Measurements from ENCODE around the gene COX6A2.
A peak's percentile ranks its signal among the peaks of the same experiment; 100 is the strongest.
"Not testable (repeated sequence)": the region's sequence is repeated elsewhere in the genome, so short reads cannot be mapped to it uniquely, and the experiment has no call there.

The COX6A2 gene

DNA sequence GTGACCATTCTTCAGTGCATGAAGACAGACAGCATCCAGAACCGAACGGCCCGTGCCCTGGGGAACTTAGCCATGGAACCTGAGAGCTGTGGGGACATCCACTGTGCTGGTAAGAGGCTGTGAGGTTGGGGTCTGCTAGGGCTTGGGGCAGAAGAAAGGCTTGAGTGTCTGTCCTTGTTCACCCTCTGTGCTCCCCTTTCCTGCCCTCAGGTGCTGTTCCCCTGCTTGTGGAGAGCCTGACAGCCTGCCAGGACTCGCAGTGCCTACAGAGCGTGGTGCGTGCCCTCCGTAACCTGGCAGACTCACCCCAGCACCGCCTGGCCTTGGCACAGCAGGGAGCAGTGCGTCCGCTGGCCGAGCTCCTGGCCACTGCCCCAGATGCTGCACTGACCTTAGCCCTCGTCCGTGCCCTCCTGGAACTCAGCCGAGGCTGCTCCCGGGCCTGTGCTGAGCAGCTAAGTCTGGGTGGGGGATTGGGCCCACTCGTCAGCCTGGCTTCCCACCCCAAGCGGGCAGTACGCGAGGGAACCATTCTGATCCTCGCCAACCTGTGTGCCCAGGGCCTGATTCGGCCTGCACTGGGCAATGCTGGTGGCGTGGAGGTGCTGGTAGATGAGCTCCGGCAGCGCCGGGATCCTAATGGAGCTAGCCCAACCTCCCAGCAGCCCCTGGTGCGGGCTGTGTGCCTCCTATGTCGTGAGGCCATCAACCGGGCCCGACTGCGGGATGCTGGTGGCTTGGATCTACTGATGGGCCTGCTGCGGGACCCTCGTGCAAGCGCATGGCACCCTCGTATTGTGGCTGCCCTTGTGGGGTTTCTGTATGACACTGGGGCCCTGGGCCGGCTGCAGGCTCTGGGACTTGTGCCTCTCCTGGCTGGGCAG is 34.0 kb upstream of the COX6A2 start:
- DNase-seq = no peak

DNA sequence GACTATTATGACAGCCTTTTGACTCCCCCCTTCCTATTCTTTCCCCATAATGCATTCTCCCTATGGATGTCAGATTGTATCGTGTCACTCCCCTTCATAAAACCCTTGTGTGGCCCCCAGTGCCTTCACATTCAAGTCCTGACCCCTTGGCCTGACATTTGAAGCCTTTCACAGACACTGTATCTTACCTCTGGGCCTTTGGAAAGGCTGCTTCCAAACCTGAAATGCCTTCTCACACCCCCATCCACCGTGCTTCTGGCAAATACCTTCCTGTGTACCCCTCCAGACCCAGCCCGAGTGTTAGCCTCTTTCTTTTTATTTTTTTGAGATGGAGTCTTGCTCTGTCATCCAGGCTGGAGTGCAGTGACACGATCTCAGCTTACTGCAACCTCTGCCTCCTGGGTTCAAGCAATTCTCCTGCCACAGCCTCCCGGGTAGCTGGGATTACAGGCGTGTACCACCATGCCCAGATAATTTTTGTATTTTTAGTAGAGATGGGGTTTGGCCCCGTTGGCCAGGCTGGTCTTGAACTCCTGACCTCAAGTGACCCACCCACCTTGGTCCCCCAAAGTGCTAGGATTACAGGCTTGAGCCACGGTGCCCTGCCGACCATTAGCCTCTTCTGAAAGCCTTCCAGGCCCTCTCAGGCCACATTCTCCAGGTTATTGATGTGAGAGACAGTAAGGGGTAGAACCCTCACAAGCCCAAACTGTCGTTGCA is 33.2 kb upstream of the COX6A2 start:
- DNase-seq = no peak

- no peak for DNase-seq
These were observed 32.4 kb upstream of the COX6A2 start for GRCh38 chr16:31460582-31461002.

- DNase-seq = peak; percentile 100
These were observed 31.8 kb upstream of the COX6A2 start for GRCh38 chr16:31459687-31460581.

- DNase-seq = peak; percentile 95
These were observed 30.9 kb upstream of the COX6A2 start, which contains the start of gene ARMC5 for GRCh38 chr16:31458844-31459686. Gene ARMC5 (plus strand): TSS chr16:31459501. CDS start chr16:31459525, 24 bp downstream.

DNA sequence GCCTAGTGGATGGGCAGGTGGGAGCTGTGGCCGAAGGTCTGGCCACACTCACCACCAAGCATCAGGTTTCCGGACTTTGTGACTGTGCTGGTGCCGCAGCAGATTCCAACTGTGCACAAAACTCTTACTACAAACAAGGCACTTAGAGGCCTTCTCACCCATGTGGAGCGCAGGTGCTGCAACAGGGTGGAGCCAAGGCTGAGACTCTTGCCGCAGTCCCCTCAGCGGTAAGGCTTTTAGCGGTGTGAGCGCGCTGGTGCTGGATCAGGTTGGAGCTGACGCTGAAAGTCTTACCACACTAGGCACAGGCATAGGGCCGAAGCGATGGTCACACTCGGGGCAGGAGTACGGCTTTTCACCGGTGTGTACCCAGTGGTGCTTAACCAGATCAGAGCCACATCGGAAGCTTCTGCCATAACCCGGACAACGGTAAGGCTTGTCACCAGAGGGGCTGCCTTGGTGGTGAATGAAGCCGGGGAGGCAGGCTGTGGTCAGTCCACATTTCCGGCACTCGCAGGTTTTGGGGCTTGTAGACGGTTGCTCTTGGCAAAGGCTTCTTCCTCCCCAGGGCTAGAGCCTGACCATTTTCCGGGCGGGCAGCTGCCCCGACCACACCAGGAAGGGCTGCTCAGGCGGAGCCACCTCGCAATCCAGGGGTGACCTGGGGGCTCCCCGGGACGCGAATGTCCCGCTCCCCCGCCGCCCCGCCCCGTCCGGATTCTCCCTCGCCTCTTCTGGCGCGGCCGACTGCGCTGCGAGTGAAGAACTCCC is 30.1 kb upstream of the COX6A2 start:
- DNase-seq = peak; percentile 62

DNA sequence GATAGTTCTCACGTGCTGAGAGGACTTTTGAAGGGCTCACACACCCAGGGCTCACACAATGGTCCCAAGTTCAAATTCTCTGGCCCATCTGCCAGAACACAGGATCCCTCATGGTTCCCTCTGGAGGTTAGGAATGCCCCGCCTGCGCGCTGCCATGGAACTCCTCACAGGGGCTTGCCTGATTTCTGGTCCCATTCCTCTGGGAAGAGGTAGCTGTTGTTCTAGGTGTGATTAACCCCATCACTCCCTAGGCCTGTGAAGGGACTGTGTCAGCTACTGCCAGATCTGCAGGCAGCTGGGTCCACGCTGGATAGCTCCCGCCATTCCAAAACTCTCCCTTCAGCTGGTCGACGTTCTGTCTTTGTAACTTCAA is 28.8 kb upstream of the COX6A2 start:
- DNase-seq = no peak

DNA sequence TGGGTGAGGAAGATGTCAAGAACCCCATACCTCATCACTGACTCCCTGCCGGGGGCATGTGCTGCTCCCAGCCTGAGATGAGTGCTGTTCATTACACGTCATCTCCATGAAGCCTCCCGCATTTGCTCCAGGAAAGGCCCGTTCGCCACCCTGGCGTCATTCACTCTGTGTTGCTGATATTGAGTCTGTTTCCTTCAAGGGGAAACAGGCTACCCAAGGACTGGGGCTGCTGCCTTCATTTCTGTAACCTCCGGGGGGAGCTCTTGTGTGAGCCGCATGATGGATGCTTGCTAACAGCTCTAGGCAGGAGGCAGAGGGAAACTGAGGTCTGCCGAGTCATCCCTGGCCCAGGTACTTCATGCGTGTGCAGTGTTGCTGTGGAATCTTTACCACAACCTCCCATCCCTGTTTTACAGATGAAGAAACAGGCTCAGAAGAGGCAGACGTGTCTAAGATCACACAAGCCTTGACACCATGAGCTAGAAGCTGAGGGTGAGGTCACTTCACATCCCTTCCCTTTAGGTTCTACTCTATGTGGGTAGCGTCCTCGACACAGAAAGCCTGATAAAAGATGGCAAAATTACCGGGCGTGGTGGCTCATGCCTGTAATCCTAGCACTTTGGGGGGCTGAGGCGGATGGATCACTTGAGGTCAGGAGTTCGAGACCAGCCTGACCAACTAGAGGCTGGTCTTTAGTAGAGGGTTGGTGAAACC is 27.6 kb upstream of the COX6A2 start:
- DNase-seq = no peak

- DNase-seq = no peak
These were observed 25.4 kb upstream of the COX6A2 start for GRCh38 chr16:31453255-31454204.

DNA sequence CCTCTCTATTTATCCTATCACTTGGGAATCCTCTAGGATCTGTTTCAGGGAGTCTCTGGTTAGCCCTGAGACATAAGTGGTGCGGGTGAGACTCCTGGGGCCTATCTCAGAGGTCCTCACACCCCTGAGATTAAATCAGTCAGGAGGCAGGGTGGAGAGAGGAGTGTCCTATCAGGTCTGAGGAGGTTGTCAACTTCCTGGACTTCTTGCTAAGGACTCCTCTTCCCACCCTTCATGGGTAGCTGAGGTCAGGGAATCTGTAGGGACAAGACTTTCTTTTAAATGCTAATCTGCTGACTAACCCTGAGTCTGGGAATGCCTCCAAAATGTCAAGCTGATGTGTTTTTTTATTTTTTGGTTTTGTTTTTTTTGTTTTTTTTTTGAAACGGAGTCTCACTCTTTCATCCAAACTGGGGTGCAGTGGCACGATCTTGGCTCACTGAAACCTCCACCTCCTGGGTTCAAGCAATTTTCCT is 24.5 kb upstream of the COX6A2 start:
- DNase-seq = no peak

GRCh38 chr16:31451681-31452351 is 23.7 kb upstream of the COX6A2 start:
- no peak for DNase-seq

DNA sequence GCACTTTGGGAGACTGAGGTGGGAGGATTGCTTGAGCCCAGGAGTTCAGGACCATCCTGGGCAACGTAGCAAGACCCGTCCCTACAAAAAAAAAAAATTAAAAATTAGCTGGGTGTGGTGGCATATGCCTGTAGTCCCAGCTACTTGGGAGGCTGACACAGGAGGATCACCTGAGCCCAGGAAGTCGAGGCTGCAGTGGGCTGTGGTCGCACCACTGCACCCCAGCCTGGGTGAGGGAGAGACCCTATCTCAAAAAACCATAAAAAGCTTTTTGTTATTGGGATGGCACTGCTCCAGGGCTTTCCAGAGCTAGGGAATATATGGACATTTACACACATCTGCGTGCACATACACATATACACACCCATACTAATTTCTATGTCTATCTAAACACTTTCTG is 23.0 kb upstream of the COX6A2 start:
- no peak for DNase-seq

DNA sequence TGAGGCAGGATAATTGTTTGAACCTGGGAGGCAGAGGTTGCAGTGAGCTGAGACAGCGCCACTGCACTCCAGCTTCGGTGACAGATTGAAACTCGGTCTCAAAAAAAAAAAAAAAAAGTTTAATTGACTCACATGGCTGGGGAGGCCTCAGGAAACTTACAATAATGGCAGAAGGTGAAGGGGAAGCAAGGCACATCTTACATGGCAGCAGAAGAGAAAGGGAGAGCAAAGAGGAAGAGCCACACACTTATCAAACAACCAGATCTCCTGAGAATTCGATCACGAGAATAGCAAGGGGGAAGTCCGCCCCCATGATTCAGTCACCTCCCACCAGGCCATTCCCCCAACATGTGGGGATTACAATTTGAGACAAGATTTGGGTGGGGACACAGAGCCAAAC is 17.8 kb upstream of the COX6A2 start:
- not testable (repeated sequence) for DNase-seq

DNA sequence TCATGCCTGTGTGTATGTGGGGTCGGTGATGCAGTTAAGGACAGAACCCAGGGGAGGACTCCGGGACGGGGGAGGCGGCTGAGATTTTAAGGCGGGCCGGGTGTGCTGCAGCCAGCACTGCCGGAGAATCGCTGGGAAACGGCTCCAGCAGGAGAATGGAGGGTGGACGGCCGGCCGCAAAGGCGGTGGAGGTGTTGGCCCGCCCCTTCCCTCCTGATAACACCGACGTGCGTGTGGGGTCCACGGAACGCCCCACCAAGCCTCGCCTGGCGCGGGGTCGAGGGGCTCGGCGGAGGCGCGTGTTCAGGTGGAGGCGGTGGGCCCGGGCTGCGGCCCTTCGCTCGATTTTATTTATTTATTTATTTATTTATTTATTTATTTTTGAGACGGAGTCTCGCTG is 13.8 kb upstream of the COX6A2 start:
- no peak for DNase-seq

DNA sequence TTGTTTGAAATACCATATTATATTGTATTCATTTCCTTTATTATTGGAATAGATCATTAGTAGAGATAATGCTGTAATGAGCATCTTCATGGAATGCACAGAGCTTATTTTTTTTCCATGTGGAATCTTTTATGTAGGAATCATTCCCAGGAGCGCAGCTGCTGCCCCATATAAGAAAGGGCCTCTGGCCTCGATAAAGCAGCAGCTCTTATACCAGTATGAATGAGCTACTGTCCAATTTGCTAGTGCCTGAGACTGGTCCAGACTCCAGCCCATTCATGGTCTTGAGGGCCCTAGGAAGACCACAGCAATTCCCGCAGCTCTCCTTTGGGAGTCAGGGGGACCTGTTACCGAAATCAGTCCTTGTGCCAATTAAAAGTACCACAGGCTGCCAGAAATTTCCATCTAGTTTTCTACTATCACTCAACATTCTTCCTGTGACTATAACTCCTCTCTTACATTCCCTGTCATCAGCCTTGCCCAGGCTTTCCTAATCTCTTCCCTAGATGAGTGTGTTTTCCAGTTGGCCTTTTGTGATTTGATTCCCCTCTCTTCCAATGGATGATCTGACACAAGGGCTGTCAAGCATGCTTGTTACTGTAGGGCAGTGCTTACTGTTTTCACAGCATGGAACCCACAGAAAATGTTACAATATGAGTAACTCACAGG is 12.5 kb upstream of the COX6A2 start:
- DNase-seq = no peak

GRCh38 chr16:31439519-31439918 is 11.4 kb upstream of the COX6A2 start:
- DNase-seq = no peak

- DNase-seq = not testable (repeated sequence)
These were observed 10.9 kb upstream of the COX6A2 start for GRCh38 chr16:31439023-31439422.

DNA sequence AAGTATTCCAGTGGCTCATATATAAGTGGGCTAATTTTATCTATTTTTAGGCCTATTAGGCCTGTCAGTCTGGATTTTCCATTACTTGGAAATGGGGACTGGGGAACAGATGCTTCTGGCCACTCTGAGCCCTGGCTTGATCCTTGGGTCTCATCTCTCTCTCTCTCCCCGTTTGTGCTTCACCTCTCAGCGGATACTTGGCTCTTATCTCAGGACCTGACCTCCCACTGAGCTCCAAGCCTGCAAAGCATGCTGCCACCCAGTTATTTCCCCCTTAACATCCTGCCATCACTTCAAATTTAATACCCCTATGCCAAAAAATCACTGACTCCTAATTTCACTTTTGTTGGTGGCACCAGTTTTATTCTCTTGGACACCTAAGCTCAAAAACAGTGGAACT is 10.3 kb upstream of the COX6A2 start:
- no peak for DNase-seq
